RWPE1 (cell line): Measurements from ENCODE around the gene HSPB1.

Experiments
- CTCF ChIA-PET: fragments of 350-600 bp; sonication (Branson Sonifier 250); formaldehyde crosslinking; extraction: SDS; loops from one replicate; lab custom pipeline; 2021; lab: Yijun Ruan, JAX
- POLR2A ChIA-PET: fragments of 400-600 bp; formaldehyde crosslinking; extraction: SDS; loops from one replicate; lab custom pipeline; 2020; ENCODE audit warnings: antibody characterized with exemption; ENCODE audit not compliant: low non-redundant PET; lab: Yijun Ruan, JAX
- DNase-seq: peaks from one replicate; pipeline ENCODE4 v3.0.0; 2012; ENCODE audit warnings: low spot score
- H3K27ac ChIP-seq: fragments of 450-650 bp; 2 replicates; pipeline ENCODE4 v1.5.1; 2017
- CTCF ChIP-seq: fragments of 450-650 bp; conservative IDR thresholded peaks from 2 replicates; pipeline ENCODE4 v1.5.1; 2017; ENCODE audit warnings: low read depth, mild to moderate bottlenecking

HSPB1 gene

GRCh38 chr7:76302347-76303201, at the start of gene HSPB1:
HSPB1 (plus strand) TSS chr7:76302673; CDS start chr7:76302713, 40 bp downstream.
- POLR2A ChIA-PET: interaction anchor here (1.3 kb wide), 1 partner anchor 11 kb away, joined by 4 read pairs; no protein-coding TSS in a partner anchor
- CTCF ChIA-PET: interaction anchor here (1.4 kb wide), 1 partner anchor 11 kb away, joined by 4 read pairs; no protein-coding TSS in a partner anchor
- H3K27ac ChIP-seq: peak within 1 kb of the TSS; percentile 100
- TF ChIP-seq CTCF: no peak
- DNase-seq: peak; percentile 80

DNA sequence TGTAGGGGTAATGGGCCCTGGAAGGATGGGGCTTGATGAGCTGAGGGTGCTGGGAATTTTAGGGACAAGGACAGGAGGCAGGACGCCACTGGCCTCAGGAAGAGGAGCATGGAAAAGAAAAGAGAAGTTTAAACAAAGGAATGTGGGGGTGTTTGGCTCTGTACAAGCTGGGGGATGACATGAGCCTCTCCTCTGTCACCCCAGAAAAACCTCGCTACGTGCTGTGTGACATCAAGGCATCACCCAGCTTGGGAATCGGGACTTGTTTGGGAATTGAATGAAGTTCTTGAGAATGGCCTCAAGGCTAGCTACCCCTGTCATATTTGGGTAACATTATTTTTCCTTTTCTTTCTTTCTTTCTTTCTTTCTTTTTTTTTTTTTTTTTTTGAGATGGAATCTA, 47.7 kb upstream of the HSPB1 start:
- no peak for DNase-seq
- CTCF ChIA-PET: interaction anchor here (1.0 kb wide), 1 partner anchor 77 kb away, joined by 5 read pairs; no protein-coding TSS in a partner anchor
- no peak overlapping the region for H3K27ac ChIP-seq
- TF ChIP-seq CTCF: no peak
- POLR2A ChIA-PET: no interaction called here

GRCh38 chr7:76257973-76258372, 44.5 kb upstream of the HSPB1 start:
- no peak overlapping the region for H3K27ac ChIP-seq
- POLR2A ChIA-PET: no interaction called here
- CTCF ChIA-PET: interaction anchor here (0.5 kb wide), 1 partner anchor 123 kb away, joined by 8 read pairs; no protein-coding TSS in a partner anchor
- no peak for TF ChIP-seq CTCF
- no peak for DNase-seq

- no peak for TF ChIP-seq CTCF
- ChIA-PET CTCF (interaction anchor here (1.9 kb wide), 1 partner anchor 82 kb away, joined by 10 read pairs; no protein-coding TSS in a partner anchor), POLR2A (interaction anchor here (0.5 kb wide), 1 partner anchor 108 kb away, joined by 4 read pairs; no protein-coding TSS in a partner anchor)
- no peak for DNase-seq
- H3K27ac ChIP-seq: no peak overlapping the region
These were observed 43.1 kb upstream of the HSPB1 start for GRCh38 chr7:76259124-76260093.

DNA sequence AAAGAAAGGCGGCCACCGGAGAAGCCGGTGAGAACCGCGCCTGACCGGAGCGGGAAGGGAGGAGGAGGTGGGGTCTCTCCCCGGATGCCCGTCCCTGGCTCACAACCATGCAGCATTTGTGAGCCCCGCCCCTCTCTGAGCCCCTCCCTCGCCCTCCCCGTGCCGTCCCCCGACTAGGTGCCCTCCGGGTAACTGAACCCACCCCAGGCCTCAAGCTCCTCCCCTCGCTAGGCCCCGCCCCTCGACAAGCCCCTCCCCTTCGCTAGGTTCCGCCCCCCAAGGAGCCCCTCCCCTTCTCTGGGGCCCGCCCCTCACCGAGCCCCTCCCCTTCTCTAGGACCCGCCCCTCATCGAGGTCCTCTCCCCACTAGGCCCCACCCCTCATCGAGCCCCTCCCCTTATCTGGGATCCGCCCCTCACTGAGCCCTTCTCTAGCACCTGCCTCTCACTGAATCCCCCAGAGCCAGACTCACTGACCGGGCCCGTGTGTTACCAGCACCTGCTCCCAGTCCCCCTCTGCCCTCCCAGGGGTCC, 42.2 kb upstream of the HSPB1 start:
- TF ChIP-seq CTCF: no peak
- DNase-seq: peak; percentile 77
- H3K27ac ChIP-seq: no peak overlapping the region
- CTCF ChIA-PET: interaction anchor here (1.9 kb wide), 1 partner anchor 83 kb away, joined by 10 read pairs; no protein-coding TSS in a partner anchor
- POLR2A ChIA-PET: no interaction called here
